Mucosa of rectum (tissue), 2 donors: ENCODE results near the gene TMCC2.
"Not testable (repeated sequence)": the region's sequence is repeated elsewhere in the genome, so short reads cannot be mapped to it uniquely, and the experiment has no call there.

Experiments used
- H3K27ac ChIP-seq, 2 donors: one replicate each; pipeline ENCODE4 v1.7.0; 2013; ENCODE audit warnings: inconsistent platforms in 2 of 2, low read depth in 2 of 2, low read length in 2 of 2
- H3K27me3 ChIP-seq, 2 donors: one replicate each; pipeline ENCODE4 v1.7.0; 2013; ENCODE audit warnings: low read length in 2 of 2; ENCODE audit not compliant: control insufficient read depth in 2 of 2, insufficient read depth in 2 of 2
- H3K36me3 ChIP-seq, 2 donors: one replicate each; pipeline ENCODE4 v1.7.0; 2013; ENCODE audit warnings: low read length in 2 of 2; ENCODE audit not compliant: control insufficient read depth in 2 of 2, insufficient read depth in 2 of 2
- H3K4me1 ChIP-seq, 2 donors: one replicate each; pipeline ENCODE4 v1.7.0; 2013; ENCODE audit warnings: low read length in 2 of 2, mild to moderate bottlenecking in 1 of 2; ENCODE audit not compliant: control insufficient read depth in 2 of 2, insufficient read depth in 2 of 2
- H3K4me3 ChIP-seq, 2 donors: one replicate each; pipeline ENCODE4 v1.7.0; 2013; ENCODE audit warnings: low read length in 2 of 2
- H3K9ac ChIP-seq, 2 donors: one replicate each; pipeline ENCODE4 v1.7.0; 2013; ENCODE audit warnings: low read length in 2 of 2, low read depth in 1 of 2, mild to moderate bottlenecking in 1 of 2
- H3K9me3 ChIP-seq, 2 donors: one replicate each; pipeline ENCODE4 v1.7.0; 2013; ENCODE audit warnings: low read length in 2 of 2; ENCODE audit not compliant: control insufficient read depth in 2 of 2
- donor health status: healthy.
- donor health status: Normal muscosa, but diverticular disease.

Gene TMCC2

DNA sequence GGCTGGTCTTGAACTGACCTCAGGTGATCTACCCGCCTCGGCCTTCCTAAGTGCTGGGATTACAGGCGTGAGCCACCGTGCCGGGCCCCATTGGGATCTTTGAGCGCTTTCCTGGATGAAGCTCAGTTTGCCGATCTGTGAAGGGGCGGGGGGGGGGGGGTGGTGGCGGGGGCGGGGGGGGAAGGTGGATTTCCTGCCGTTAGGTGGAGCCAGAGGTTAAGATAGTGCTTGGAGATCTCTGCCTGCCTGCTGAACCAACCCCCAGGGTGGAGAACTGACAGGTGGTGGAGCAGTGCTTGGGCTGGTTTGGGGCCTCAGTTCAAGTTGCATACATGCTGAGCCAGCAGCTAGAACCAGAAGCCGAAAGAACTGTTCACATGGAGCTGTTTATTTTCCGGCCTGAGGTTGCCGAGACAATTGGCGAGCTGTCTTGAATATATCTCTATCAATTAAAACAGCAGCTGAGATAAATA is 1.7 kb downstream of the TMCC2 start:
- no peak overlapping the region for H3K9ac ChIP-seq

DNA sequence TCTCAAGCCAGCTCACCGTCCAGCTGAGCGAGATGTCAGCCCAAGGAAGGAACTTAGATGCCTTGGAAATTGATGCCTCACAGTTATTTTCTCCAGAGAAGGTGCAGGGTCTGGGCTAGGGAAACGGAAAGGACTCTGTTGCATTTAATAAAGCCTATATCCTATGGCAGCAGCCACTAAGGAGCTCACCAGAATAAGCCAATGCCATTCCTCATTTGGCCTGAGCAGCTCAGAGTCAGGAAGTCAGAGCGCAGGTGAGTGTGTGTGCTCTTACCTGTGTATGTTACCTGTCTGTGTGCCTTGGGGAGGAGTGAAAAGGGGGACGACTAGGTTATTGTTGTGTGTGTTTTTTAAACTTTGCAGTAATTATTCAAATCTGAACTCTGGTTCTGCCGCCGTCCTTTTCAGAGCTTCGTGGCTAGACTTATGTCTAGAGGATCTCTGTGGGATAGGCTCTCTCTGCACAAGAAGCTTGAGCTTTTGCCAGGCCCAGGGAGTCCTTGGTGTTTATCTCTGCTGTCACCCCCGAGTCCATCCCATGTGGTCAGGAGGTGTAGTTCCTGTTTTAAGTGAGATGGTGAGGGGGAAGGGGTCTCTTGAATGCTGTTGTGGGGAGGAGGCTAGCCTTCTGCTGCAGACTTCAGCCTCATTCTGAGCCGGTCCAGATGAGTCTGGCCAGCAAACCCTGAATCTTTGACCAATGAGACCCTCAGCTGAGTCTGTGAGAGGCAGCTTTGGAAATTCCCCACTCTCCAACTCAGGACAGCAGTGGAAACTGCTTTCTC is 2.4 kb downstream of the TMCC2 start:
- Histone ChIP-seq H3K4me1 (peaks cover 12 to 18% of the 10 kb centered on the region in 2 donors), H3K27me3 (peaks cover 3 to 19% of the 10 kb centered on the region in 2 donors), H3K9me3 (no peaks in the 10 kb centered on the region), H3K9ac (peak overlapping the region in 1 of 2 donors; percentile 41), H3K27ac (peak overlapping the region in 1 of 2 donors; percentile 43), H3K36me3 (no peaks in the 10 kb centered on the region), H3K4me3 (peak overlapping the region in 1 of 2 donors; percentile 44)

More for the DNA sequence above, 1.7 kb downstream of the TMCC2 start:
- H3K9me3 ChIP-seq, result no peaks in the 10 kb centered on the region
- H3K4me1 ChIP-seq, result peaks cover 12 to 18% of the 10 kb centered on the region in 2 donors
- peak overlapping the region in 1 of 2 donors; percentile 69 for H3K4me3 ChIP-seq
- no peaks in the 10 kb centered on the region for H3K36me3 ChIP-seq
- H3K27ac ChIP-seq, result peak overlapping the region in 1 of 2 donors; percentile 43
- peaks cover 3 to 21% of the 10 kb centered on the region in 2 donors for H3K27me3 ChIP-seq

DNA sequence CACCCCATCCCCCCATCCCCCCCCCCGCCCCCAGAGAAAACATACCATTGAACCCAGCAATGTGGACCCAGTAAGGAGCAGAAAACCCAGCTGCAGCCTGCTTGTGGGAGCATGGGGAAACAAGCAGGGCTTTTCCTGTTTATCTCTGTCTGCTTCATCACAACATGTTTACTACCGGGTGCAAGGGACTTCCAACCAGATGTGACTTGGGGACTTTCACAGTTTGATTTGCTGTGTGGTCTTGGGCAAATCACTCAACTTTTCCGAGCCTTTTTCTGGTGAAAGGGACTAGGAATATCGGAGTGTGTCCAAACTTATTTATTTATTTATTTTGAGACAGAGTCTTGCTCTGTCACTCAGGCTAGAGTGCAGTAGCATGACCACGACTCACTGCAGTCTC is 3.2 kb downstream of the TMCC2 start:
- no peak overlapping the region for H3K4me3 ChIP-seq
- H3K27ac ChIP-seq, result no peak overlapping the region
- no peak overlapping the region for H3K9ac ChIP-seq
- H3K4me1 ChIP-seq, result peaks cover 12 to 18% of the 10 kb centered on the region in 2 donors
- no peaks in the 10 kb centered on the region for H3K9me3 ChIP-seq
- H3K36me3 ChIP-seq, result no peaks in the 10 kb centered on the region
- peaks cover 3 to 14% of the 10 kb centered on the region in 2 donors for H3K27me3 ChIP-seq

DNA sequence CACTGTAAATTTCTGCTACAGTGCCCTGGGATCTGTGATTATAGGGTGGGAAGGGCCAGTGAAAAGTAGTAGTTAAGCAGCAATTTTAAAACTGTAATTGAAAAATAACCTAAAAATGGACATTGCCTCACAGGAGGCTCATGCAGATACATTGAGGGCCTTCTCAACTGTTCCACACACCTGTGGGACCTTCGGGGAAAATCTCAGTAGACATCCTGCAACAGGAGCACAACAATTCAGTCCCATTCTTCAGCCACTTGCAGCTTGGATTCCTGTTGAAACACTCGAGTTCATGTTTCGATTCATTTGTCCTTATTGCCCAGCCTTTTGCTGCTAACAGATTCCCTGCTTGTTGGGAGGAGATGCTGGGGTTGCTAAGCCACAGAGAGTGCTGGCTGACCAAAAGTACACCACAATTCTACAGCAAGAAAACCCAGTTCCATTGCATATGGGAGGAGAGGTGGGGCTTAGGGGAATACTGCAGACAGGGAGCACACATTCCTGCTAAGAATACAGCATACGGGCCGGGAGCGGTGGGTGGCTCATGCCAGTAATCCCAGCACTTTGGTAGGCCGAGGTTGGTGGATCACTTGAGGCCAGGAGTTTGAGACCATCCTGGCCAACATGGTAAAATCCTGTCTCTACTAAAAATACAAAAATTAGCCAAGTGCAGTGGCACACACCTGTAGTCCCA is 4.5 kb downstream of the TMCC2 start:
- Histone ChIP-seq H3K9me3 (no peaks in the 10 kb centered on the region), H3K27ac (no peak overlapping the region), H3K27me3 (peaks cover 3 to 8% of the 10 kb centered on the region in 2 donors), H3K4me1 (peaks cover 12 to 14% of the 10 kb centered on the region in 2 donors), H3K9ac (no peak overlapping the region), H3K4me3 (no peak overlapping the region), H3K36me3 (no peaks in the 10 kb centered on the region)

DNA sequence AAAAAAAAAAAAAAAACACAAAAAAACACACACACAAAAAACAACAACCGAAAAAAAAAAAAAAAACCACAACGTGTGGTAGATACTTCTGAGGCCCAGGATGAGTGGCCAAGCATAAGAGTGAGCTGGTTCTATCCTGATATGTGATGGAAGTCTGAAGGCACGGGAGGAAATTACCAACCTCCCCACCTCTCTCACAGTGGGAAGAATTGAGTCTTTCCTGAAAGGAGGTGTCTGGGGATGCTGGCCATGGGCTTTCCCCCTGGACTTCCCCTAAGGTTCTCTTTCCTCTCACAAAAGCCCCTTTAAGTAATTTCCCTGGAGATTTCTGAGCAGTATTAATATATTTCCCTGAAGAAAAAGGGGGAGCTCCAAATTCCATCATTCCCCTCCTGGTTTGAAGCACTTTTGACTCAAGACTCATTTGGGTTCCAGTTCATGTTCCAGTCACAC is 5.2 kb downstream of the TMCC2 start:
- H3K4me1 ChIP-seq, result peaks cover 12 to 13% of the 10 kb centered on the region in 2 donors
- no peaks in the 10 kb centered on the region for H3K36me3 ChIP-seq
- no peaks in the 10 kb centered on the region for H3K9me3 ChIP-seq
- peaks cover 3 to 8% of the 10 kb centered on the region in 2 donors for H3K27me3 ChIP-seq
- H3K9ac ChIP-seq, result no peak overlapping the region
- no peak overlapping the region for H3K4me3 ChIP-seq
- H3K27ac ChIP-seq, result no peak overlapping the region

DNA sequence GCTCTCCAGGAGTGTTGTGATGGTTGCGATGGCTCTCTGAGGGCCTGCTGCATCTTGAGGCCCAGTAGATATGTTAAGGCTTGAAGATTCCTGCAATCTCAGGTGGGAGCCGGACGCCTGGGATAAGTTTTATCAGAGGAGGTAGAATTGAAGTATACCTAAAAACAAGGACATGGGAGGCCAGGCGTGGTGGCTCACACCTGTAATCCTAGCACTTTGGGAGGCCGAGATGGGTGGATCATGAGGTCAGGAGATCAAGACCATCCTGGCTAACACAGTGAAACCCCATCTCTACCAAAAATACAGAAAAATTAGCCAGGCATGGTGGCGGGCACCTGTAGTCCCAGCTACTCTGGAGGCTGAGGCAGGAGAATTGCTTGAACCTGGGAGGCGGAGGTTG is 6.2 kb downstream of the TMCC2 start:
- H3K4me1 ChIP-seq, result peaks cover 4 to 11% of the 10 kb centered on the region in 2 donors
- not testable (repeated sequence) for H3K4me3 ChIP-seq, H3K27me3 ChIP-seq, H3K27ac ChIP-seq, H3K9ac ChIP-seq, H3K36me3 ChIP-seq, H3K9me3 ChIP-seq

DNA sequence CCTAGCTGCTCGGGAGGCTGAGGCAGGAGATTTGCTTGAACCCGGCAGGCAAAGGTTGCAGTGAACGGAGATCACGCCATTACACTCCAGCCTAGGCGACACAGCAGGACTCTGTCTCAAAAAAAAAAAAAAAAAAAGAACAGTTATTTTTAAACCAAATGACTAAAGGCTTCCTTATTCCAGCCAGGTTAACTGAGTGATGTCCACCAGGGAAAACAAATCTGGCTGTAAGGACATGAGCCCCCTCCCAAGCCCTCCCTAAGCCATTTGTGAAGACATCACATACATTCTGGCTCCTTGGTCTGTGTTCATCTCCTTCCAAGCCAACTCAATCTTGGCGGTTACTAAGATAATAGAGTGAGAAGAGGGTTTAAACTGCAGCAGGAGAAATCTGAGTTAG is 8.2 kb downstream of the TMCC2 start:
- Histone ChIP-seq H3K4me3 (no peak overlapping the region), H3K9ac (no peak overlapping the region), H3K36me3 (no peaks in the 10 kb centered on the region), H3K9me3 (no peaks in the 10 kb centered on the region), H3K27ac (no peak overlapping the region), H3K4me1 (peaks cover 0 to 2% of the 10 kb centered on the region in 2 donors), H3K27me3 (peaks cover 0 to 3% of the 10 kb centered on the region in 2 donors)

DNA sequence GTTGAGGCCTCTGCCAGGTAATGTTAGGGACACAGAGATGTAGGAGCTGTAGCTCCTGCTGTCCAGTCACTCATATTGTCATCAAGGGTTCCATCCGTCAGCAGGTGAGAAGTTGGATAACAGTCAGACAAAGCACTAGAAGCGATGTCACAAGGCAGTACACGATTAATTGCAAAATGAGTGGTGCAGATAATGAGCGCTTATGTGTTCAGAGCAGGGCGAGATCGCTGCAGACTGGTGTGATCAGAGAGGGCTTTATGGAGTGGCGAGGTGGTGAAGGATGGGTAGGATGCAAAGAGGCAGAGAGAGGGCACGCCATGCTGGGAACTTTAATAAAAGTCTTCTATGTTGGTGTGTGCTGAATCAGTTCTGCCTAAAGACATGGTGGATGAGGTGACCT is 8.8 kb downstream of the TMCC2 start:
- peaks cover 0 to 2% of the 10 kb centered on the region in 2 donors for H3K4me1 ChIP-seq
- H3K9me3 ChIP-seq, result no peaks in the 10 kb centered on the region
- peaks cover 0 to 3% of the 10 kb centered on the region in 2 donors for H3K27me3 ChIP-seq
- no peak overlapping the region for H3K9ac ChIP-seq
- no peaks in the 10 kb centered on the region for H3K36me3 ChIP-seq
- H3K27ac ChIP-seq, result no peak overlapping the region
- H3K4me3 ChIP-seq, result no peak overlapping the region

DNA sequence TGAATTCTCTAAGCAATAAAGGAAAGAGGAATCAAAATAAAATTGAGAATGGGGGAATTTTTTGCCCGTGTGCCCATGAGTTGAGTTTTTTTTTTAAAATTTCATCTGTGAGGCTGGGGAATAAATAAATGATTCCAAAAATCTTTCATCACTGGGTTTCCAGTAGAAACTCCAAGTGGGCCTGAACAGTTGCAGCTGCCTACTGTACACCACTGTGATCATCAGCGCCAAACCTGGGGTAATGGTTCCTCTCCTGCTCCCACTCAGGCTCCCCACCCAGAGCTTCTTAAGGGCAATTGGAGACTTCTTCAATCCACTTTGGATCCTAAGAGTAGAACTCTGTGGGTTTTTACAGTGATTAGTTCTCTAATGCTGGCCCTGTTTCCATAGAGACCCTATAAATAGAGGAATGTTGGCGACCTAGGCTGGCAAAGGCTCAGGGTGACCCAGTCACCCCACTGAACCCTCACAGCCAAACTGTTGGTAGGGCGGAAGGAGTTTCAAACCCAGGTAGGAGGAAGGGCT is 9.3 kb downstream of the TMCC2 start:
- no peak overlapping the region for H3K4me3 ChIP-seq
- H3K9me3 ChIP-seq, result no peaks in the 10 kb centered on the region
- H3K27ac ChIP-seq, result no peak overlapping the region
- no peaks in the 10 kb centered on the region for H3K36me3 ChIP-seq
- H3K27me3 ChIP-seq, result peaks cover 0 to 3% of the 10 kb centered on the region in 2 donors
- peaks cover 0 to 2% of the 10 kb centered on the region in 2 donors for H3K4me1 ChIP-seq
- H3K9ac ChIP-seq, result no peak overlapping the region
